SK-N-SH treated with all-trans-retinoic acid at 6 μM for 48 hours (cell line): ENCODE measurements around the gene OR11G2.
A peak's percentile ranks its signal among the peaks of the same experiment; 100 is the strongest.

Experiments used
- ATAC-seq: fragments of 200-7000 bp; cut with Tn5 transposase; 3 replicates; pipeline ENCODE4 v1.9.1; 2020; ENCODE audit warnings: mild to moderate bottlenecking, moderate library complexity
- ARNTL ChIP-seq: fragments of 450-650 bp; formaldehyde crosslinking; IDR thresholded peaks from 2 replicates; pipeline ENCODE4 v1.5.0; 2020; ENCODE audit warnings: low read depth, mild to moderate bottlenecking, moderate library complexity, borderline replicate concordance
- BACH2 ChIP-seq: fragments of 250-450 bp; sonication (Bioruptor Pico); IDR thresholded peaks from 2 replicates; pipeline ENCODE4 v1.9.0; 2021; ENCODE audit warnings: mild to moderate bottlenecking, borderline replicate concordance
- CREB5 ChIP-seq: fragments of 250-450 bp; sonication (Bioruptor Pico); IDR thresholded peaks from 2 replicates; pipeline ENCODE4 v1.5.1; 2020; ENCODE audit warnings: low read depth, mild to moderate bottlenecking, moderate library complexity
- CSDC2 ChIP-seq: fragments of 250-450 bp; sonication (Bioruptor Pico); IDR thresholded peaks from 2 replicates; pipeline ENCODE4 v1.5.0; 2020; ENCODE audit warnings: mild to moderate bottlenecking, moderate library complexity
- CSRNP3 ChIP-seq: fragments of 250-450 bp; sonication (Bioruptor Pico); IDR thresholded peaks from 2 replicates; pipeline ENCODE4 v1.5.1; 2021; ENCODE audit warnings: mild to moderate bottlenecking, moderate library complexity
- ESRRG ChIP-seq: fragments of 250-450 bp; sonication (Bioruptor Pico); IDR thresholded peaks from 2 replicates; pipeline ENCODE4 v1.6.1; 2021; ENCODE audit warnings: mild to moderate bottlenecking
- GLIS3 ChIP-seq: fragments of 250-450 bp; sonication (Bioruptor Pico); IDR thresholded peaks from 2 replicates; pipeline ENCODE4 v1.5.0; 2020; ENCODE audit warnings: mild to moderate bottlenecking, moderate library complexity
- ISL1 ChIP-seq: fragments of 250-450 bp; sonication (Bioruptor Pico); IDR thresholded peaks from 2 replicates; pipeline ENCODE4 v2.1.2; 2022; ENCODE audit warnings: mild to moderate bottlenecking, moderate library complexity
- OSR1 ChIP-seq: fragments of 250-450 bp; sonication (Bioruptor Pico); IDR thresholded peaks from 2 replicates; pipeline ENCODE4 v1.8.0; 2022; ENCODE audit warnings: moderate library complexity, mild to moderate bottlenecking, inconsistent platforms
- PATZ1 ChIP-seq: fragments of 250-450 bp; sonication (Bioruptor Pico); IDR thresholded peaks from 2 replicates; pipeline ENCODE4 v1.8.0; 2020; ENCODE audit warnings: mild to moderate bottlenecking, moderate library complexity, borderline replicate concordance
- POU6F1 ChIP-seq: fragments of 250-450 bp; sonication (Bioruptor Pico); IDR thresholded peaks from 2 replicates; pipeline ENCODE4 v1.8.0; 2021; ENCODE audit warnings: low read depth, mild to moderate bottlenecking, moderate library complexity, borderline replicate concordance
- RARB ChIP-seq: fragments of 250-450 bp; sonication (Bioruptor Pico); IDR thresholded peaks from 2 replicates; pipeline ENCODE4 v1.8.0; 2021; ENCODE audit warnings: mild to moderate bottlenecking, moderate library complexity
- SNAI2 ChIP-seq: fragments of 250-450 bp; sonication (Bioruptor Pico); IDR thresholded peaks from 2 replicates; pipeline ENCODE4 v1.5.0; 2020; ENCODE audit warnings: mild to moderate bottlenecking, moderate library complexity
- TCF4 ChIP-seq: fragments of 250-450 bp; sonication (Bioruptor Pico); IDR thresholded peaks from 2 replicates; pipeline ENCODE4 v1.8.0; 2021; ENCODE audit warnings: mild to moderate bottlenecking, moderate library complexity, borderline replicate concordance
- TOX ChIP-seq: fragments of 250-450 bp; sonication (Bioruptor Pico); IDR thresholded peaks from 2 replicates; pipeline ENCODE4 v1.8.0; 2021; ENCODE audit warnings: mild to moderate bottlenecking, moderate library complexity, borderline replicate concordance
- TSHZ2 ChIP-seq: fragments of 250-450 bp; sonication (Bioruptor Pico); IDR thresholded peaks from 2 replicates; pipeline ENCODE4 v1.5.0; 2020; ENCODE audit warnings: mild to moderate bottlenecking, moderate library complexity
- ZC3H10 ChIP-seq: fragments of 250-450 bp; sonication (Bioruptor Pico); IDR thresholded peaks from 2 replicates; pipeline ENCODE4 v1.5.1; 2021; ENCODE audit warnings: mild to moderate bottlenecking, moderate library complexity
- ZFP3 ChIP-seq: fragments of 250-450 bp; sonication (Bioruptor Pico); IDR thresholded peaks from 2 replicates; pipeline ENCODE4 v1.5.0; 2020; ENCODE audit warnings: mild to moderate bottlenecking, moderate library complexity
- ZNF565 ChIP-seq: fragments of 450-650 bp; formaldehyde crosslinking; conservative IDR thresholded peaks from 2 replicates; pipeline ENCODE4 v1.5.0; 2020; ENCODE audit warnings: low read depth, mild to moderate bottlenecking, moderate library complexity
- ZNF70 ChIP-seq: fragments of 450-650 bp; formaldehyde crosslinking; IDR thresholded peaks from 2 replicates; pipeline ENCODE4 v1.5.0; 2020; ENCODE audit warnings: mild to moderate bottlenecking, moderate library complexity
- ZNF8 ChIP-seq: fragments of 450-650 bp; formaldehyde crosslinking; IDR thresholded peaks from 2 replicates; pipeline ENCODE4 v1.5.0; 2020; ENCODE audit warnings: mild to moderate bottlenecking, moderate library complexity

Gene OR11G2

GRCh38 chr14:20195911-20196310 is 5.2 kb downstream of the OR11G2 start:
- TF ChIP-seq ZNF8 (CRISPR knock-in tag) (no peak), ISL1 (CRISPR knock-in tag) (no peak), TCF4 (CRISPR knock-in tag) (no peak), BACH2 (CRISPR knock-in tag) (no peak), SNAI2 (CRISPR knock-in tag) (no peak), CSDC2 (CRISPR knock-in tag) (no peak), GLIS3 (CRISPR knock-in tag) (no peak), ESRRG (CRISPR knock-in tag) (no peak), CREB5 (CRISPR knock-in tag) (no peak), POU6F1 (no peak), ZNF565 (no peak), PATZ1 (no peak), TSHZ2 (no peak), ZC3H10 (CRISPR knock-in tag) (no peak), ZNF70 (CRISPR knock-in tag) (no peak), RARB (no peak), OSR1 (CRISPR knock-in tag) (no peak), CSRNP3 (no peak), ZFP3 (CRISPR knock-in tag) (no peak)
- peak; percentile 90 for ATAC-seq

- ATAC-seq: no peak
- TF ChIP-seq ZC3H10 (CRISPR knock-in tag): no peak
- TF ChIP-seq ARNTL (CRISPR knock-in tag): no peak
- TF ChIP-seq TOX (CRISPR knock-in tag): no peak
- TF ChIP-seq ZNF70 (CRISPR knock-in tag): no peak
- no peak for TF ChIP-seq PATZ1
- no peak for TF ChIP-seq CSDC2 (CRISPR knock-in tag)
- no peak for TF ChIP-seq RARB
- no peak for TF ChIP-seq ZNF8 (CRISPR knock-in tag)
- no peak for TF ChIP-seq CSRNP3
- no peak for TF ChIP-seq TSHZ2
These were observed 6.8 kb downstream of the OR11G2 start for GRCh38 chr14:20197459-20197858.
